Upper lobe of left lung (tissue), 4 donors: ENCODE data around the gene CENPP.

Experiments used
- CTCF ChIP-seq, 6 experiments: fragments of 450-650 bp in 4 of 6; fragments of 200-600 bp in 2 of 6; sonication (generic) in 2 of 6; IDR thresholded peaks; one replicate each; pipeline ENCODE4 v1.5.1; 2016 to 2019; ENCODE audit warnings: antibody characterized with exemption in 6 of 6
- EP300 ChIP-seq, 4 donors: sonication (generic); formaldehyde crosslinking; IDR thresholded peaks; one replicate each; pipeline ENCODE4 v1.5.1; 2017; ENCODE audit warnings: antibody characterized with exemption in 4 of 4, control low read depth in 2 of 4
- POLR2AphosphoS5 ChIP-seq, 2 donors: sonication (generic); formaldehyde crosslinking; IDR thresholded peaks; one replicate each; pipeline ENCODE4 v1.5.1; 2017; ENCODE audit warnings: antibody characterized with exemption in 2 of 2

GRCh38 chr9:92279302-92279701 is 46.5 kb upstream of the CENPP start:
- TF ChIP-seq EP300 (IDR thresholded peaks at IDR 0.05) (no peak), CTCF (IDR thresholded peaks at IDR 0.05) (no peak), POLR2AphosphoS5 (IDR thresholded peaks at IDR 0.05) (no peak)
